AG08396 (cell line): Measurements from ENCODE around the gene PKMYT1.

Source experiments
- DNase-seq: peaks from one replicate; pipeline ENCODE4 v3.0.0; 2012; ENCODE audit warnings: low spot score, mixed read lengths

PKMYT1 gene

GRCh38 chr16:2973605-2974318, 6.5 kb downstream of the PKMYT1 start:
- DNase-seq = no peak

- no peak for DNase-seq
These were observed 7.2 kb downstream of the PKMYT1 start for GRCh38 chr16:2973093-2973492.

- no peak for DNase-seq
These were observed 8.1 kb downstream of the PKMYT1 start for GRCh38 chr16:2971985-2972784.

GRCh38 chr16:2971134-2971984, 8.9 kb downstream of the PKMYT1 start:
- DNase-seq = no peak

- DNase-seq = no peak
These were observed 9.7 kb downstream of the PKMYT1 start for GRCh38 chr16:2970563-2970962.

GRCh38 chr16:2969545-2970521, 10.4 kb downstream of the PKMYT1 start:
- peak; percentile 69 for DNase-seq

- DNase-seq = peak; percentile 98
These were observed 11.3 kb downstream of the PKMYT1 start, which contains the start of gene PAQR4 for GRCh38 chr16:2968738-2969544. PAQR4 (plus strand) TSS chr16:2969348; CDS start chr16:2969675, 327 bp downstream.

GRCh38 chr16:2968368-2968737, 11.9 kb downstream of the PKMYT1 start:
- DNase-seq = no peak

GRCh38 chr16:2967721-2968161, 12.5 kb downstream of the PKMYT1 start:
- no peak for DNase-seq

- DNase-seq = no peak
These were observed 13.0 kb downstream of the PKMYT1 start for GRCh38 chr16:2967211-2967631.

- no peak for DNase-seq
These were observed 13.4 kb downstream of the PKMYT1 start for GRCh38 chr16:2966808-2967191.

GRCh38 chr16:2966043-2966807, 14.0 kb downstream of the PKMYT1 start:
- no peak for DNase-seq

GRCh38 chr16:2964475-2965336, 15.5 kb downstream of the PKMYT1 start:
- peak; percentile 62 for DNase-seq

- DNase-seq = peak; percentile 61
These were observed 16.3 kb downstream of the PKMYT1 start, which contains the start of gene KREMEN2 for GRCh38 chr16:2963723-2964474. KREMEN2 (plus strand) TSS chr16:2964275; CDS start chr16:2964521, 246 bp downstream.

- DNase-seq = no peak
These were observed 17.0 kb downstream of the PKMYT1 start for GRCh38 chr16:2963074-2963722.

GRCh38 chr16:2962334-2963073, 17.7 kb downstream of the PKMYT1 start:
- DNase-seq = no peak
